Colonic mucosa (tissue), 4 donors: ENCODE data around the gene MROH2A. TPM values are rescaled to one million over a fixed set of nuclear protein-coding genes. Genes with fewer than 3 reads are reported as not detected.
A peak's percentile ranks its signal among the peaks of the same experiment; 100 is the strongest.

ENCODE experiments used
- DNase-seq: peaks from one replicate; pipeline ENCODE4 v3.0.0-alpha.2; 2020
- H3K27ac ChIP-seq: fragments of 200-600 bp; one replicate; pipeline ENCODE4 v1.8.0; 2021
- H3K27me3 ChIP-seq: fragments of 200-600 bp; one replicate; pipeline ENCODE4 v1.8.0; 2021
- H3K36me3 ChIP-seq: fragments of 200-600 bp; one replicate; pipeline ENCODE4 v1.8.0; 2021
- H3K4me1 ChIP-seq: fragments of 200-600 bp; one replicate; pipeline ENCODE4 v1.8.0; 2021; ENCODE audit warnings: mild to moderate bottlenecking
- H3K4me3 ChIP-seq: fragments of 200-600 bp; one replicate; pipeline ENCODE4 v1.8.0; 2021
- H3K9ac ChIP-seq, 2 donors: one replicate each; pipeline ENCODE4 v1.7.0; 2013; ENCODE audit warnings: control low read depth in 2 of 2, low read depth in 2 of 2, low read length in 2 of 2
- H3K9me3 ChIP-seq: fragments of 200-600 bp; one replicate; pipeline ENCODE4 v1.8.0; 2021
- intact Hi-C: fragments of 100-400 bp; cut with DNase I; formaldehyde crosslinking; loops from one replicate; pipeline ENCODE4 v1.14.1; 2022
- total RNA-seq, 2 donors: library from RNA; stranded (reverse); fragmentation: NEBNext Ultra II Directional in 1 of 2; extraction: Animal tissue kit (Norgen Biotek cat#: 25700) in 1 of 2; gene quantifications; one replicate each; pipeline ENCODE4 v1.2.1, GENCODE V29; 2021
- TF ChIP-seq, protein P1 (sequence below): fragments of 200-600 bp; IDR thresholded peaks from one replicate; pipeline ENCODE4 v1.8.0; 2022; ENCODE audit warnings: antibody characterized with exemption, mild to moderate bottlenecking
- donor health status: healthy.
- donor health status: DM: no; HTN: no; CAD: no.
- donor health status: DM: no; HTN: no; CAD: no.

The MROH2A gene
- total RNA-seq, 2 donors from 2014 or later = not detected

- Histone ChIP-seq H3K27me3 (no peaks in the 10 kb centered on the region), H3K9ac (no peak overlapping the region), H3K4me1 (no peaks in the 10 kb centered on the region), H3K27ac (no peak overlapping the region), H3K9me3 (no peaks in the 10 kb centered on the region), H3K36me3 (no peaks in the 10 kb centered on the region), H3K4me3 (no peak overlapping the region)
- DNase-seq = no peak
- TF ChIP-seq, protein P1, sequence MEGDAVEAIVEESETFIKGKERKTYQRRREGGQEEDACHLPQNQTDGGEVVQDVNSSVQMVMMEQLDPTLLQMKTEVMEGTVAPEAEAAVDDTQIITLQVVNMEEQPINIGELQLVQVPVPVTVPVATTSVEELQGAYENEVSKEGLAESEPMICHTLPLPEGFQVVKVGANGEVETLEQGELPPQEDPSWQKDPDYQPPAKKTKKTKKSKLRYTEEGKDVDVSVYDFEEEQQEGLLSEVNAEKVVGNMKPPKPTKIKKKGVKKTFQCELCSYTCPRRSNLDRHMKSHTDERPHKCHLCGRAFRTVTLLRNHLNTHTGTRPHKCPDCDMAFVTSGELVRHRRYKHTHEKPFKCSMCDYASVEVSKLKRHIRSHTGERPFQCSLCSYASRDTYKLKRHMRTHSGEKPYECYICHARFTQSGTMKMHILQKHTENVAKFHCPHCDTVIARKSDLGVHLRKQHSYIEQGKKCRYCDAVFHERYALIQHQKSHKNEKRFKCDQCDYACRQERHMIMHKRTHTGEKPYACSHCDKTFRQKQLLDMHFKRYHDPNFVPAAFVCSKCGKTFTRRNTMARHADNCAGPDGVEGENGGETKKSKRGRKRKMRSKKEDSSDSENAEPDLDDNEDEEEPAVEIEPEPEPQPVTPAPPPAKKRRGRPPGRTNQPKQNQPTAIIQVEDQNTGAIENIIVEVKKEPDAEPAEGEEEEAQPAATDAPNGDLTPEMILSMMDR = no peak
- intact Hi-C loops = no loop called here
Measured at GRCh38 chr2:233754872-233755611, 23.1 kb upstream of the MROH2A start.

GRCh38 chr2:233756429-233757081 is 21.6 kb upstream of the MROH2A start:
- no peaks in the 10 kb centered on the region for H3K9me3 ChIP-seq
- DNase-seq = peak; percentile 35
- TF ChIP-seq, protein P1 = no peak
- H3K36me3 ChIP-seq = no peaks in the 10 kb centered on the region
- no peaks in the 10 kb centered on the region for H3K27me3 ChIP-seq
- H3K4me3 ChIP-seq = no peak overlapping the region
- intact Hi-C loops = no loop called here
- no peak overlapping the region for H3K9ac ChIP-seq
- no peak overlapping the region for H3K27ac ChIP-seq
- H3K4me1 ChIP-seq = no peaks in the 10 kb centered on the region

- TF ChIP-seq, protein P1 = no peak
- Histone ChIP-seq H3K4me3 (no peak overlapping the region), H3K27me3 (no peaks in the 10 kb centered on the region), H3K9me3 (no peaks in the 10 kb centered on the region), H3K9ac (no peak overlapping the region), H3K27ac (no peak overlapping the region), H3K36me3 (no peaks in the 10 kb centered on the region), H3K4me1 (no peaks in the 10 kb centered on the region)
- intact Hi-C loops = no loop called here
- DNase-seq = no peak
Measured at GRCh38 chr2:233758141-233758540, 20.0 kb upstream of the MROH2A start.

- TF ChIP-seq, protein P1 = no peak
- Histone ChIP-seq H3K27ac (no peak overlapping the region), H3K4me3 (no peak overlapping the region), H3K4me1 (no peaks in the 10 kb centered on the region), H3K9ac (no peak overlapping the region), H3K27me3 (no peaks in the 10 kb centered on the region), H3K36me3 (no peaks in the 10 kb centered on the region), H3K9me3 (no peaks in the 10 kb centered on the region)
- intact Hi-C loops = no loop called here
- no peak for DNase-seq
Measured at GRCh38 chr2:233758849-233759248, 19.3 kb upstream of the MROH2A start.

DNA sequence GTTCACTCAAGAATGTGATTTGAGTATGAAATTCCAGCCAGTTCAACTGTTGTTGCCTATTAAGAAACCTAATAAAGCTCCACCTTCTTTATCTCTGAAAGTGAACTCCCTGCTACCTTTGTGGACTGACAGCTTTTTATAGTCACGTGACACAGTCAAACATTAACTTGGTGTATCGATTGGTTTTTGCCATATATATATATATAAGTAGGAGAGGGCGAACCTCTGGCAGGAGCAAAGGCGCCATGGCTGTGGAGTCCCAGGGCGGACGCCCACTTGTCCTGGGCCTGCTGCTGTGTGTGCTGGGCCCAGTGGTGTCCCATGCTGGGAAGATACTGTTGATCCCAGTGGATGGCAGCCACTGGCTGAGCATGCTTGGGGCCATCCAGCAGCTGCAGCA is 18.1 kb upstream of the MROH2A start, which contains the start of gene UGT1A1:
Gene UGT1A1 (plus strand): TSS at position 228 of the 400 bp plus-strand sequence. CDS start 18 bp downstream, at position 246.
- H3K4me1 ChIP-seq = no peaks in the 10 kb centered on the region
- no peak for DNase-seq
- intact Hi-C loops = no loop called here
- H3K4me3 ChIP-seq = no peak within 1 kb of the TSS
- no peak within 1 kb of the TSS for H3K9ac ChIP-seq
- H3K27me3 ChIP-seq = no peaks in the 10 kb centered on the region
- no peaks in the 10 kb centered on the region for H3K36me3 ChIP-seq
- H3K27ac ChIP-seq = no peak within 1 kb of the TSS
- TF ChIP-seq, protein P1 = no peak
- no peaks in the 10 kb centered on the region for H3K9me3 ChIP-seq
